Endodermal cell (in vitro differentiated cells): ENCODE results near the gene CYP2F1. TPM values are rescaled to one million over a fixed set of nuclear protein-coding genes. Genes with fewer than 3 reads are reported as not detected.

Experiments
- DNase-seq: peaks from one replicate; pipeline ENCODE4 v3.0.0-alpha.2; 2017
- H3K27ac ChIP-seq: 2 replicates; pipeline ENCODE4 v1.5.1; 2013; ENCODE audit warnings: mild to moderate bottlenecking, low read depth, low read length, moderate library complexity
- H3K27me3 ChIP-seq: 2 replicates; pipeline ENCODE4 v1.6.1; 2013; ENCODE audit warnings: mild to moderate bottlenecking, low read length, moderate library complexity; ENCODE audit not compliant: insufficient read depth, control insufficient read depth, poor library complexity, severe bottlenecking
- H3K36me3 ChIP-seq: 2 replicates; pipeline ENCODE4 v1.7.0; 2013; ENCODE audit warnings: mild to moderate bottlenecking, low read length, moderate library complexity; ENCODE audit not compliant: control insufficient read depth, insufficient read depth
- H3K4me1 ChIP-seq: one replicate; pipeline ENCODE4 v1.7.0; 2013; ENCODE audit warnings: low read length; ENCODE audit not compliant: control insufficient read depth, insufficient read depth
- H3K4me3 ChIP-seq: 2 replicates; pipeline ENCODE4 v1.5.1; 2013; ENCODE audit warnings: mild to moderate bottlenecking, low read length, moderate library complexity
- H3K9ac ChIP-seq: 2 replicates; pipeline ENCODE4 v1.6.1; 2013; ENCODE audit warnings: mild to moderate bottlenecking, low read length, moderate library complexity; ENCODE audit not compliant: poor library complexity, severe bottlenecking; ENCODE audit errors: extremely low read depth
- H3K9me3 ChIP-seq: 2 replicates; pipeline ENCODE4 v1.6.1; 2013; ENCODE audit warnings: mild to moderate bottlenecking, low read length, moderate library complexity; ENCODE audit not compliant: control insufficient read depth
- H3K27ac Mint-ChIP-seq: 2 replicates; pipeline ENCODE4 v1.8.0; 2020; ENCODE audit warnings: mixed read lengths
- H3K27me3 Mint-ChIP-seq: 2 replicates; pipeline ENCODE4 v1.8.0; 2021; ENCODE audit warnings: mild to moderate bottlenecking, mixed read lengths; ENCODE audit not compliant: insufficient read depth
- H3K36me3 Mint-ChIP-seq: 2 replicates; pipeline ENCODE4 v1.8.0; 2020; ENCODE audit warnings: low read depth, mixed read lengths
- H3K4me1 Mint-ChIP-seq: 2 replicates; pipeline ENCODE4 v1.8.0; 2020; ENCODE audit warnings: mixed read lengths
- H3K4me3 Mint-ChIP-seq: 2 replicates; pipeline ENCODE4 v1.8.0; 2020; ENCODE audit warnings: mild to moderate bottlenecking, moderate library complexity, mixed read lengths
- H3K9me3 Mint-ChIP-seq: 2 replicates; pipeline ENCODE4 v1.8.0; 2020; ENCODE audit warnings: mild to moderate bottlenecking, mixed read lengths
- CTCF ChIP-seq: fragments of 200-600 bp; sonication (generic); conservative IDR thresholded peaks from 2 replicates; pipeline ENCODE4 v1.5.0; 2021; ENCODE audit warnings: antibody characterized with exemption, mild to moderate bottlenecking
- WGBS, 2 experiments: methylation state at CpG; one replicate each; pipeline versions ENCODE4 v1.1.5 to v1.1.7; 2013; ENCODE audit warnings: missing lambda C conversion rate in 2 of 2, mixed read lengths in 1 of 2; ENCODE audit not compliant: insufficient coverage in 1 of 2, insufficient read length in 1 of 2; 5-methylcytosine and 5-hydroxymethylcytosine counted together
- total RNA-seq, 2 donors: library from RNA; stranded (reverse); fragmentation: NEBNext Ultra II Directional in 1 of 2; extraction: Animal tissue kit (Norgen Biotek cat#: 25700) in 1 of 2; gene quantifications; 2 replicates in 1 of 2; 3 replicates in 1 of 2; pipeline ENCODE4 v1.2.1, GENCODE V29; 2021

The CYP2F1 gene
- total RNA-seq, 2 donors from 2014 or later = not detected

DNA sequence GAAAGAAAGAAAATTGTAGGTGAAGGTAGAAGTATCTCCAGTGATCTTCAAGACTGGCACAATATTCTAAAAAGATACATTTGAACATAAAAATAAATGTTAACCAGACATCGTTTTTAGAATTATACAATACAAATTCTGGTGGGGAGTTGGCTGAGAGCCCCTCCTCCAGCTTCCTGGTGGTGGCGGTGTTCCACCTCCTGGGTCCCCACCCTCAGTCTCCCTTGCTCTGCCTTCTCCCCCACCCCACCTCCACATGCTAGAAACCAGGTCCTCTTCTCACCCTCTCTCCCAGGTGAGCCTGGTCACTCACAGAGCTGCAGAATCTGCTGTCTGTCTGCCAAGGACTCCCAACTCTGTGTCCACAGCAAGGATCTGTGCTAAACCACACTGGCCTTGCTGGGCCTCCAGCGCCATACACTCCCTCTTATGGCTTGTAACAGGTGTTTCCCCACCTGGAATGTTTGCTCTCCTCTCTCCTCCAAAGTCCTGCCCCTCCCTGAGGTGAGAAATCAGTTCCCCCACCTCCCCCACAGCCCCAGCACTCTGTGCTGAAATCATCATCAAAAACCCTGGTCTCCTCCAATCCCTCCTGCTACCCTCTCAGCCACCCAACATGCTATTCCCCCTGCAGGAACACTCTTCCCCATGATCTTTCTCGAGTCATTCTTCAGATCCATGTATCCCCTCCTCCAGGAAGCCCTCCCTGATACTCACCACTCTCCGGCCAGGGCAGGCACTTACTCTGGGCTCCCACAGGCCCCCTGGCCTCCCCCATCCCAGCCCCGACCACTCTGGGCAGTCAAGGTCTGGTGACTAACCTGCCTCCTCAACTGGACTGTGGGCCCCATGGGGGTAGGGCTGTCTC is 58.3 kb downstream of the CYP2F1 start:
- Mint-ChIP-seq H3K27ac (peak overlapping the region; percentile 77), H3K36me3 (no peaks in the 10 kb centered on the region), H3K27me3 (no peaks in the 10 kb centered on the region), H3K4me1 (peaks cover 13% of the 10 kb centered on the region), H3K4me3 (no peak overlapping the region), H3K9me3 (no peaks in the 10 kb centered on the region)
- Histone ChIP-seq H3K9me3 (no peaks in the 10 kb centered on the region), H3K27ac (no peak overlapping the region), H3K4me3 (no peak overlapping the region), H3K36me3 (no peaks in the 10 kb centered on the region), H3K9ac (no peak overlapping the region), H3K27me3 (no peaks in the 10 kb centered on the region), H3K4me1 (no peaks in the 10 kb centered on the region)
- WGBS, 2 experiments = 85 to 92% methylated on average over 3 to 6 of the region's 6 CpGs
- DNase-seq = peak; percentile 56
- TF ChIP-seq CTCF = peak; percentile 55

- H3K36me3 ChIP-seq = no peaks in the 10 kb centered on the region
- Mint-ChIP-seq H3K27ac (no peak overlapping the region), H3K4me3 (no peak overlapping the region), H3K36me3 (no peaks in the 10 kb centered on the region), H3K4me1 (peaks cover 13% of the 10 kb centered on the region), H3K27me3 (no peaks in the 10 kb centered on the region), H3K9me3 (peaks cover 9% of the 10 kb centered on the region)
- no peak overlapping the region for H3K9ac ChIP-seq
- H3K4me3 ChIP-seq = no peak overlapping the region
- TF ChIP-seq CTCF = no peak
- no peaks in the 10 kb centered on the region for H3K4me1 ChIP-seq
- no peaks in the 10 kb centered on the region for H3K27me3 ChIP-seq
- WGBS, 2 experiments = 96 to 98% methylated on average over 9 to 12 of the region's 15 CpGs
- H3K9me3 ChIP-seq = no peaks in the 10 kb centered on the region
- peak; percentile 15 for DNase-seq
- H3K27ac ChIP-seq = no peak overlapping the region
Measured at GRCh38 chr19:41174297-41174928, 60.2 kb downstream of the CYP2F1 start.

DNA sequence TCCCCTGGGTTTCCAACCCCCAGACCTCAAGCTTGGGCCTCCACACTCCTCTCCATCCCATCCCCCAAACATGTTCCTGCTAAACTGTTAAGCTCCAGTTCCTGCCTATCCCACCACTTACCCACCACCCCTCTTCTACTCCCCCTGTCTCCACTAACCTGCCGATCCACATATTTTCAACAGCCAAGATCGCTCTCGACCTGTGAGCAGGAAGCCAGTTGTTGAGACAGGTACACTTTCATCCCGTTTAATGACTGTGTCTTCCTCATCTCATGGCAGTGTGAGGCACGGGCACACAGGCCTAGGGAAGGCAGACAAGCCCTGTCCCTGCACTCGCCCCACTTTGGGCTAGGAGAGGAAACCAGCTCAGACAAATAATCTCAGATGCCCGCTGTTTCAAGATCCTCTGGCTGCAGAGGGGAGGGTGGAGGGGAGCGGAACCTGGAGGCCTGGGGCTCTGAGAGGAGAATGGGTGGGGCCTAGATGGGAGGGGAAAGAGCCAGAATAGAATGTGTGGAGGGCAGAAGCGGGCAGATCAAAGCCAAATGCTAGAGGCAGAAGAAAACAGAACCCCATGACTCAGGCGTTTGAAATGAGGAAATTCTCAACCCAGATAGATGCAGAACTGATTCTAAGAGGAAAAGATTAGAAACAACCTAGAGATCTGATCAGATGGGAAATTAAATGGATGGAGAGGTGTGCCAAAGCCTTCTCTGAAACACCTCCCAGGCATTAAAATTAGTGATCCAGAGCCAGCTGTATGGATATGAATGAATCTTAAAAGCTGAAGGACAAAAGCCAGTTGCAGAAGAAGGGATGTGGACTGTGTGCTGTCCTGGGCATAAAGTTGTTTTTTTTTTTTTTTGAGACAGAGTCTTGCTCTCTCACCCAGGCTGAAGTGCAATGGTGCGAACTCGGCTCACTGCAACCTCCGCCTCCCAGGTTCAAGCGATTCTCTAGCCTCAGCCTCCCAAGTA is 61.9 kb downstream of the CYP2F1 start:
- Histone ChIP-seq H3K4me1 (no peaks in the 10 kb centered on the region), H3K9ac (no peak overlapping the region), H3K36me3 (no peaks in the 10 kb centered on the region), H3K27ac (no peak overlapping the region), H3K27me3 (no peaks in the 10 kb centered on the region), H3K4me3 (no peak overlapping the region), H3K9me3 (no peaks in the 10 kb centered on the region)
- H3K27ac Mint-ChIP-seq = peak overlapping the region; percentile 86
- WGBS, 2 experiments = 34 to 38% methylated on average over 10 to 14 of the region's 14 CpGs
- peaks cover 10% of the 10 kb centered on the region for H3K9me3 Mint-ChIP-seq
- H3K4me3 Mint-ChIP-seq = peak overlapping the region; percentile 33
- no peaks in the 10 kb centered on the region for H3K27me3 Mint-ChIP-seq
- peaks cover 13% of the 10 kb centered on the region for H3K4me1 Mint-ChIP-seq
- peak; percentile 97 for DNase-seq
- no peaks in the 10 kb centered on the region for H3K36me3 Mint-ChIP-seq
- TF ChIP-seq CTCF = no peak
